Liver (tissue), 3 donors: ENCODE measurements around the gene KRTAP10-8.

ENCODE experiments used
- GABPA ChIP-seq, 2 donors: IDR thresholded peaks in 1 of 2; conservative IDR thresholded peaks in 1 of 2; 2 replicates each; pipeline ENCODE4 v1.6.1; 2016; ENCODE audit warnings: antibody characterized with exemption in 2 of 2, mild to moderate bottlenecking in 1 of 2, moderate library complexity in 1 of 2
- RXRA ChIP-seq, 2 donors: IDR thresholded peaks; 2 replicates each; pipeline ENCODE4 v1.6.1; 2017 to 2018; ENCODE audit warnings: antibody characterized with exemption in 2 of 2, mild to moderate bottlenecking in 1 of 2
- SP1 ChIP-seq: IDR thresholded peaks from 2 replicates; pipeline ENCODE4 v1.6.1; 2018; ENCODE audit warnings: antibody characterized with exemption, mild to moderate bottlenecking
- TF ChIP-seq, protein P1 (sequence below): fragments of 150-350 bp; IDR thresholded peaks from 2 replicates; pipeline ENCODE4 v1.5.1; 2017; ENCODE audit warnings: improper control_type of control experiment, low read depth, low read length; ENCODE audit not compliant: missing input control
- TF ChIP-seq, protein P2 (sequence below): IDR thresholded peaks from 2 replicates; pipeline ENCODE4 v1.6.1; 2016; ENCODE audit warnings: antibody characterized with exemption, mild to moderate bottlenecking
- donor health status: healthy.
- donor health status: healthy.

DNA sequence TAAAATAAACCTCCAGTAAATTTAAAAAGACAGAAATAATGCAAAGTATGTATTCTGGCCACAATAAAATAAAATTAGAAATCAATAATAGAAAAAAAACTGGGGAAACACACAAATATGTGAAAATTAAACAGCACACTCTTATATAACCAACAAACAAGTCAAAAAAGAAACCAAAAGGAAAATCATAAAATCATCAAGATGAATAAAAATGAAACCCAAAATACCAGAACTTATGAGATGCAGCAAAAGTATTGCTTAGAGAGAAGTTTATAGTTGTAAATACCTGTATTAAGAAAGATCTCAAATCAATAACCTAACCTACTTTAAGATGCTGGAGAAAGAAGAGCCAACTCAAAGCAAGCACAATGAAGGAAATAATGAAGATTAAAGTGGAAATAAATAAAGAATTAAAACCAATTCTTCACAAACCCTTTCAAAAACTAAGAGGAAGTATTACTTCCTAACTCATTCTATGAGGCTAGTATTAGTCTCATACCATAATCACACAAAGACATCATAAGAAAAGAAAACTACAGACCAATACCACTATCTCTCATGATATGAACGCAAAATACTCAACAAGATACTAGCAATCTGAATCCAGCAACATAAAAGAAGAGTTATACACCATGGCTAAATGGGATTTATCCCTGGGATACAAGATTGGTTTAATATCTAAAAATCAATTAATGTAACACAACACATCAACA is 46.8 kb upstream of the KRTAP10-8 start:
- TF ChIP-seq, protein P1, sequence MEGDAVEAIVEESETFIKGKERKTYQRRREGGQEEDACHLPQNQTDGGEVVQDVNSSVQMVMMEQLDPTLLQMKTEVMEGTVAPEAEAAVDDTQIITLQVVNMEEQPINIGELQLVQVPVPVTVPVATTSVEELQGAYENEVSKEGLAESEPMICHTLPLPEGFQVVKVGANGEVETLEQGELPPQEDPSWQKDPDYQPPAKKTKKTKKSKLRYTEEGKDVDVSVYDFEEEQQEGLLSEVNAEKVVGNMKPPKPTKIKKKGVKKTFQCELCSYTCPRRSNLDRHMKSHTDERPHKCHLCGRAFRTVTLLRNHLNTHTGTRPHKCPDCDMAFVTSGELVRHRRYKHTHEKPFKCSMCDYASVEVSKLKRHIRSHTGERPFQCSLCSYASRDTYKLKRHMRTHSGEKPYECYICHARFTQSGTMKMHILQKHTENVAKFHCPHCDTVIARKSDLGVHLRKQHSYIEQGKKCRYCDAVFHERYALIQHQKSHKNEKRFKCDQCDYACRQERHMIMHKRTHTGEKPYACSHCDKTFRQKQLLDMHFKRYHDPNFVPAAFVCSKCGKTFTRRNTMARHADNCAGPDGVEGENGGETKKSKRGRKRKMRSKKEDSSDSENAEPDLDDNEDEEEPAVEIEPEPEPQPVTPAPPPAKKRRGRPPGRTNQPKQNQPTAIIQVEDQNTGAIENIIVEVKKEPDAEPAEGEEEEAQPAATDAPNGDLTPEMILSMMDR: no peak
- TF ChIP-seq RXRA (IDR thresholded peaks at IDR 0.05) (no peak), GABPA (IDR thresholded peaks at IDR 0.05 in 1 of 2, conservative IDR thresholded peaks at IDR 0.05 in 1 of 2) (no peak), SP1 (no peak)
- TF ChIP-seq, protein P2, sequence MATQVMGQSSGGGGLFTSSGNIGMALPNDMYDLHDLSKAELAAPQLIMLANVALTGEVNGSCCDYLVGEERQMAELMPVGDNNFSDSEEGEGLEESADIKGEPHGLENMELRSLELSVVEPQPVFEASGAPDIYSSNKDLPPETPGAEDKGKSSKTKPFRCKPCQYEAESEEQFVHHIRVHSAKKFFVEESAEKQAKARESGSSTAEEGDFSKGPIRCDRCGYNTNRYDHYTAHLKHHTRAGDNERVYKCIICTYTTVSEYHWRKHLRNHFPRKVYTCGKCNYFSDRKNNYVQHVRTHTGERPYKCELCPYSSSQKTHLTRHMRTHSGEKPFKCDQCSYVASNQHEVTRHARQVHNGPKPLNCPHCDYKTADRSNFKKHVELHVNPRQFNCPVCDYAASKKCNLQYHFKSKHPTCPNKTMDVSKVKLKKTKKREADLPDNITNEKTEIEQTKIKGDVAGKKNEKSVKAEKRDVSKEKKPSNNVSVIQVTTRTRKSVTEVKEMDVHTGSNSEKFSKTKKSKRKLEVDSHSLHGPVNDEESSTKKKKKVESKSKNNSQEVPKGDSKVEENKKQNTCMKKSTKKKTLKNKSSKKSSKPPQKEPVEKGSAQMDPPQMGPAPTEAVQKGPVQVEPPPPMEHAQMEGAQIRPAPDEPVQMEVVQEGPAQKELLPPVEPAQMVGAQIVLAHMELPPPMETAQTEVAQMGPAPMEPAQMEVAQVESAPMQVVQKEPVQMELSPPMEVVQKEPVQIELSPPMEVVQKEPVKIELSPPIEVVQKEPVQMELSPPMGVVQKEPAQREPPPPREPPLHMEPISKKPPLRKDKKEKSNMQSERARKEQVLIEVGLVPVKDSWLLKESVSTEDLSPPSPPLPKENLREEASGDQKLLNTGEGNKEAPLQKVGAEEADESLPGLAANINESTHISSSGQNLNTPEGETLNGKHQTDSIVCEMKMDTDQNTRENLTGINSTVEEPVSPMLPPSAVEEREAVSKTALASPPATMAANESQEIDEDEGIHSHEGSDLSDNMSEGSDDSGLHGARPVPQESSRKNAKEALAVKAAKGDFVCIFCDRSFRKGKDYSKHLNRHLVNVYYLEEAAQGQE: no peak
